Measurements from ENCODE around the gene BTBD9. TPM values are rescaled to one million over a fixed set of nuclear protein-coding genes. Genes with fewer than 3 reads are reported as not detected.

The BTBD9 gene
- total RNA-seq, 1 donor from 2014 or later = 23.0 TPM

GRCh38 chr6:38158762-38159350 lies 480.9 kb downstream of the BTBD9 start:
- no peaks in the 10 kb centered on the region for H3K4me1 Mint-ChIP-seq
- H3K36me3 Mint-ChIP-seq = peaks cover 34% of the 10 kb centered on the region
- H3K9me3 Mint-ChIP-seq = peaks cover 15% of the 10 kb centered on the region
- no peak for TF ChIP-seq CTCF (IDR thresholded peaks at IDR 0.05; ENCODE audit: unreplicated experiment)
- no peak overlapping the region for H3K27ac Mint-ChIP-seq
- DNase-seq (ENCODE audit: low spot score in 2 of 2, unreplicated experiment in 2 of 2) = no peak
- no peaks in the 10 kb centered on the region for H3K27me3 Mint-ChIP-seq (ENCODE audit: low read depth)
- no peak overlapping the region for H3K4me3 Mint-ChIP-seq

GRCh38 chr6:38157905-38158304 lies 481.8 kb downstream of the BTBD9 start:
- Mint-ChIP-seq H3K36me3 (peaks cover 38% of the 10 kb centered on the region), H3K27me3 (ENCODE audit: low read depth) (no peaks in the 10 kb centered on the region), H3K9me3 (peaks cover 15% of the 10 kb centered on the region), H3K4me1 (no peaks in the 10 kb centered on the region), H3K4me3 (no peak overlapping the region), H3K27ac (no peak overlapping the region)
- TF ChIP-seq CTCF (IDR thresholded peaks at IDR 0.05; ENCODE audit: unreplicated experiment) = no peak
- DNase-seq (ENCODE audit: low spot score in 2 of 2, unreplicated experiment in 2 of 2) = no peak

- Mint-ChIP-seq H3K4me1 (no peaks in the 10 kb centered on the region), H3K9me3 (peaks cover 15% of the 10 kb centered on the region), H3K27me3 (ENCODE audit: low read depth) (no peaks in the 10 kb centered on the region), H3K4me3 (no peak overlapping the region), H3K36me3 (peaks cover 42% of the 10 kb centered on the region), H3K27ac (no peak overlapping the region)
- no peak for TF ChIP-seq CTCF (IDR thresholded peaks at IDR 0.05; ENCODE audit: unreplicated experiment)
- no peak for DNase-seq (ENCODE audit: low spot score in 2 of 2, unreplicated experiment in 2 of 2)
Measured at GRCh38 chr6:38156818-38157565, 482.7 kb downstream of the BTBD9 start.

GRCh38 chr6:38155621-38156204 lies 484.0 kb downstream of the BTBD9 start:
- no peak overlapping the region for H3K4me3 Mint-ChIP-seq
- H3K27me3 Mint-ChIP-seq (ENCODE audit: low read depth) = no peaks in the 10 kb centered on the region
- no peaks in the 10 kb centered on the region for H3K4me1 Mint-ChIP-seq
- H3K36me3 Mint-ChIP-seq = peaks cover 32% of the 10 kb centered on the region
- H3K9me3 Mint-ChIP-seq = peaks cover 13% of the 10 kb centered on the region
- no peak for TF ChIP-seq CTCF (IDR thresholded peaks at IDR 0.05; ENCODE audit: unreplicated experiment)
- H3K27ac Mint-ChIP-seq = peak overlapping the region; percentile 33
- no peak for DNase-seq (ENCODE audit: low spot score in 2 of 2, unreplicated experiment in 2 of 2)

GRCh38 chr6:38155144-38155543 lies 484.6 kb downstream of the BTBD9 start:
- H3K27ac Mint-ChIP-seq = peak overlapping the region; percentile 52
- H3K4me3 Mint-ChIP-seq = no peak overlapping the region
- no peaks in the 10 kb centered on the region for H3K27me3 Mint-ChIP-seq (ENCODE audit: low read depth)
- no peak for DNase-seq (ENCODE audit: low spot score in 2 of 2, unreplicated experiment in 2 of 2)
- TF ChIP-seq CTCF (IDR thresholded peaks at IDR 0.05; ENCODE audit: unreplicated experiment) = no peak
- H3K9me3 Mint-ChIP-seq = peaks cover 7% of the 10 kb centered on the region
- peaks cover 26% of the 10 kb centered on the region for H3K36me3 Mint-ChIP-seq
- no peaks in the 10 kb centered on the region for H3K4me1 Mint-ChIP-seq

All from mesothelial cell of epicardium (in vitro differentiated cells).